ENCODE data around the gene C11orf54. TPM values are rescaled to one million over a fixed set of nuclear protein-coding genes. Genes with fewer than 3 reads are reported as not detected.

The C11orf54 gene
- total and polyA plus RNA-seq, 4 donors: 60.8 to 154 (median 114) TPM

GRCh38 chr11:93775289-93775688 is 33.8 kb downstream of the C11orf54 start (continued):
- TF ChIP-seq MAX (IDR thresholded peaks at IDR 0.05) (no peak), REST (IDR thresholded peaks at IDR 0.05) (no peak), RXRA (IDR thresholded peaks at IDR 0.05) (no peak), TAF1 (conservative IDR thresholded peaks at IDR 0.05) (no peak), FOXA1 (IDR thresholded peaks at IDR 0.05) (no peak), YY1 (IDR thresholded peaks at IDR 0.05) (no peak), GABPA (IDR thresholded peaks at IDR 0.05 in 1 of 2, conservative IDR thresholded peaks at IDR 0.05 in 1 of 2) (no peak)

- no peak for TF ChIP-seq RXRA (IDR thresholded peaks at IDR 0.05)
- no peak for TF ChIP-seq YY1 (IDR thresholded peaks at IDR 0.05)
- no peak for TF ChIP-seq EGR1 (IDR thresholded peaks at IDR 0.05; ENCODE audit: low read depth in 2 of 2)
- TF ChIP-seq ZBTB33 (IDR thresholded peaks at IDR 0.05): no peak
- TF ChIP-seq GABPA (IDR thresholded peaks at IDR 0.05 in 1 of 2, conservative IDR thresholded peaks at IDR 0.05 in 1 of 2): no peak
- no peak for TF ChIP-seq TAF1 (conservative IDR thresholded peaks at IDR 0.05)
- TF ChIP-seq JUND (IDR thresholded peaks at IDR 0.05): no peak
- TF ChIP-seq NR2F2 (IDR thresholded peaks at IDR 0.05): no peak
- TF ChIP-seq SP1 (IDR thresholded peaks at IDR 0.05): no peak
- TF ChIP-seq MAX (IDR thresholded peaks at IDR 0.05): no peak
- no peak for TF ChIP-seq ATF3 (IDR thresholded peaks at IDR 0.05)
- no peak for TF ChIP-seq FOXA2 (IDR thresholded peaks at IDR 0.05)
- peak overlapping the region in 1 of 2 donors; percentile 83 for H3K9ac ChIP-seq (ENCODE audit: low read depth in 1 of 2, low read length in 2 of 2)
- H3K4me1 ChIP-seq (ENCODE audit: control insufficient read depth in 4 of 4, insufficient read depth in 4 of 4, low read length in 3 of 4): peaks cover 6 to 27% (median 17%) of the 10 kb centered on the region in 4 donors
- H3K36me3 ChIP-seq (ENCODE audit: control insufficient read depth in 4 of 4, insufficient read depth in 3 of 4, low read depth in 1 of 4, low read length in 3 of 4): peaks cover 0 to 2% (median under 1%) of the 10 kb centered on the region in 4 donors
- no peak overlapping the region for H3K27ac ChIP-seq (ENCODE audit: low read depth in 1 of 2, low read length in 2 of 2)
- no peaks in the 10 kb centered on the region for H3K9me3 ChIP-seq (ENCODE audit: control insufficient read depth in 4 of 4, low read length in 3 of 4)
- H3K4me3 ChIP-seq (ENCODE audit: low read depth in 1 of 3, low read length in 3 of 3): peak overlapping the region in 2 of 3 donors; percentile 88 to 91
- H3K27me3 ChIP-seq (ENCODE audit: control insufficient read depth in 4 of 4, insufficient read depth in 4 of 4, low read length in 3 of 4): no peaks in the 10 kb centered on the region
- DNase-seq (ENCODE audit: low spot score): no peak
- WGBS: 57% methylated on average over 7 of the region's 7 CpGs
Observed at GRCh38 chr11:93783362-93783761, 41.9 kb downstream of the C11orf54 start.

GRCh38 chr11:93783765-93784144 is 42.3 kb downstream of the C11orf54 start:
- Histone ChIP-seq H3K27ac (ENCODE audit: low read depth in 1 of 2, low read length in 2 of 2) (peak overlapping the region; percentile 90 to 93), H3K36me3 (ENCODE audit: control insufficient read depth in 4 of 4, insufficient read depth in 3 of 4, low read depth in 1 of 4, low read length in 3 of 4) (peaks cover 2 to 3% (median 2%) of the 10 kb centered on the region in 4 donors), H3K4me3 (ENCODE audit: low read depth in 1 of 3, low read length in 3 of 3) (peak overlapping the region; percentile 88 to 98 (median 91)), H3K27me3 (ENCODE audit: control insufficient read depth in 4 of 4, insufficient read depth in 4 of 4, low read length in 3 of 4) (no peaks in the 10 kb centered on the region), H3K4me1 (ENCODE audit: control insufficient read depth in 4 of 4, insufficient read depth in 4 of 4, low read length in 3 of 4) (peaks cover 6 to 27% (median 17%) of the 10 kb centered on the region in 4 donors), H3K9me3 (ENCODE audit: control insufficient read depth in 4 of 4, low read length in 3 of 4) (no peaks in the 10 kb centered on the region), H3K9ac (ENCODE audit: low read depth in 1 of 2, low read length in 2 of 2) (peak overlapping the region; percentile 42 to 83)
- WGBS: 2% methylated on average over 10 of the region's 10 CpGs
- peak; percentile 39 for DNase-seq (ENCODE audit: low spot score)
- TF ChIP-seq HNF4A (conservative IDR thresholded peaks at IDR 0.05) (no peak), RXRA (IDR thresholded peaks at IDR 0.05) (peak in 1 of 2 donors; percentile 7)

All from liver (tissue), 9 donors.